ENCODE measurements around the gene FSTL5.

The FSTL5 gene

DNA sequence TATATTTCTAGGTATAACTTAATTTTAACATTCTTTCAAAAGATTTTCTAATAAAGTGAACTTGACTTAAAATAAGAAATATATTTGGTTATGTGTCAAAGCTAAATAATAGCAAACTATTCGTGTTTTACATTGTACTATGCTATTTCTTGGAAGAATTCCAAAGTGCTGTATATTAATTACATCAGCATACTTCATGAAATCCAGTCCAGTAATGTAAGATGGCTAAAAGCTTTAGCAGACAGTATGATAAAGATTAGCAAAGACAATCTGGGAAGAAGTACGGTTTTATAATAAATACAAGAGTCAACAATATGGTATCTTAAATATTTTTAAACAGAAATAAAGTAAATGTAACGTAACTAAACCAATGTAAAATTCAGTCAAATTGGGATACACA lies 125.7 kb downstream of the FSTL5 start:
- no peak for DNase-seq
- TF ChIP-seq GATA1 (IDR thresholded peaks at IDR 0.05; ENCODE audit: low read depth, low read length) (no peak), POLR2A (IDR thresholded peaks at IDR 0.05; ENCODE audit: low read length) (no peak)

DNA sequence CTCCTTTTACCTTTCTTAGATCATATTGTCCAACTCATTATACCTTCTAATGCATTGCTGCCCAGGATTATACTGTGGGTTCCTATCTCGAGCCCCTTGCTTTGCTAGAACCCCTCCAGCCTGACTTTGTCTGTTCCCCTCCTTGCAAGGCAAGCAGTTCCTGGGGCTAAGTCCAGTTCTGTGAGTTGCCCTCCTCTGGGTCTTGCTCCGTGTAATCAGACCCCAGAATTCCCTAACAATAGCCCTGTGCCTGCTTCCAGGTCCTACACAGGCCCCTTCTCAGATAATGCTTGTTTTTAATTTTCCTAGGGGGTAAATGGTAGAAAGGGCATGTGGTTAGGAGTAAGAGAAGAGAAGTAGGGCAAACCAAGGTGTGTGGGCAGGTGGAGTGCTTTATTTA lies 145.9 kb downstream of the FSTL5 start:
- DNase-seq, result no peak
- TF ChIP-seq GATA1 (IDR thresholded peaks at IDR 0.05; ENCODE audit: low read depth, low read length) (no peak), POLR2A (IDR thresholded peaks at IDR 0.05; ENCODE audit: low read length) (no peak)

DNA sequence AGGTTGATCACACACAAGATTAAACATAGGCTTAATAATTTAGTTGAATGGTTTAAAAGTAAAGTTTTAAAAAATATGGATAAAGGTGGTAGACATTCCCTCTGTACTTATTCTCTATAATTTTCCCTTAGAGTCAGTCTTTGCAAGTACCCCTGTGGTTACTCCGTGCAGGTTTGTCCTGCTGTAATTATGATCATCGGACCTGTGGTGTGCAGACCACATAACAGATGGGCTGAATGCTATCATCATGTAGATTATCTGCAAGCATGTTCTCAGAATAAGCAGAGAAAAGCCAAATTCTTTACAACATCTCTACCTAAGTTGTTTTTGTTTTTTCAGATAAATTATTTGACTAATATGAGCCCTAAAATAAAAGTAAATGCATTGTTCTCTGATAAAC lies 146.8 kb downstream of the FSTL5 start:
- TF ChIP-seq GATA1 (IDR thresholded peaks at IDR 0.05; ENCODE audit: low read depth, low read length), result no peak
- TF ChIP-seq POLR2A (IDR thresholded peaks at IDR 0.05; ENCODE audit: low read length), result no peak
- no peak for DNase-seq

DNA sequence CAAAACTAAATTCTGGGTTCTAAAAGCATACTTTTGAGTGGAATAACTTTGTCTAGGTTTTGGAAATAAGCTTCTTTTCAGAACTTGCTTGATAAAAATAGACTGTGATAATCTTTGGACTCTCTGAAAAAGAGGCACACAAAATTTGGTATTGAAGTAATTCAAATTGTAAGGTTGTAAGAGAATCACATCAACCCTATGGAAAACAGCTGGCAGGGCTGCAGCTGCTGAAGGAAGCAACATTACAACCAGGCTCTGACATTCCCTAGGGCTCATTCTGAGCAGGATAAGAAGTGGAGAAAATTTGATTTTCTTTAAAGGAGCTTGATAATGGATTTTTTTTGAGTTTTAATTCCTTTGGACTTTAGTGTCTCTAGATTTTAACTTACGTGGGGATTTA lies 147.6 kb downstream of the FSTL5 start:
- no peak for TF ChIP-seq GATA1 (IDR thresholded peaks at IDR 0.05; ENCODE audit: low read depth, low read length)
- no peak for TF ChIP-seq POLR2A (IDR thresholded peaks at IDR 0.05; ENCODE audit: low read length)
- no peak for DNase-seq

DNA sequence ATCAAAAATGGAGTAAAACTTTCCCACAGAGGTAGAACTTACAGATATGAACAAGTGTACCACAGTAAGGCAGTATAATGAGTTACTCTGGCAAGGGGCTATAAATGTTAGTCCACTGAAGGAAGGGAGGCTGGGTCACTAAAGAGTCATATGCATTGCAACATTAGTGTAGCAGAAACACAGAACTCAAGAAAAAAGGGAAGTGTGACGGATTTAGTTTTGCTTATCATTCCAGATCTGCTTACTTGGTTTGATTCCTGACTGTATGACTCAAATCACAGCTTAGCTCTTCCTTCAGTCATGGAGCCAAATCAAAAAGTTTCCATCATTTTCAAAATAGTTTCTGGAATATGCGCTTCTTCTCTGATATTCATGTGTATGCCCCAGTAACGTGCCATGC lies 148.7 kb downstream of the FSTL5 start:
- TF ChIP-seq POLR2A (IDR thresholded peaks at IDR 0.05; ENCODE audit: low read length) (no peak), GATA1 (IDR thresholded peaks at IDR 0.05; ENCODE audit: low read depth, low read length) (no peak)
- no peak for DNase-seq

DNA sequence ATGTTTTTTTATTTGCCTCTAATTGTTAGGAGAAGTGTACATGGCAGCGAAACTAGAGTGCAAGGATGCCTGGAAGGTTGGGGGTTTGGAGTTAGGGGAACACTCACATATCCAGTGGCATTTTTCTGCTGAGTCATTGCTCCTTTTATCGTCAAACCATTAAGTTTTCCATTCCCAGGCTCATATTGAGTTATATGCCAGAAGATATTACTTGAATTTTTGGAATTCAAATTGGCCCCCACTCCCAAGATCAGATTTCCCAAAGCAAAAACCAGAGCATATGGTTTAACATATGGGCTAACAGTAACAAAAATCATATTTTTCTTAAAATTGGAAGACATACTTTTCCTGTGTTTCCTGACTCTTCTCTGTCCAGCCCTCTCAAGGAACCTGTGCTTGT lies 152.7 kb downstream of the FSTL5 start:
- no peak for DNase-seq
- TF ChIP-seq POLR2A (IDR thresholded peaks at IDR 0.05; ENCODE audit: low read length), result no peak

DNA sequence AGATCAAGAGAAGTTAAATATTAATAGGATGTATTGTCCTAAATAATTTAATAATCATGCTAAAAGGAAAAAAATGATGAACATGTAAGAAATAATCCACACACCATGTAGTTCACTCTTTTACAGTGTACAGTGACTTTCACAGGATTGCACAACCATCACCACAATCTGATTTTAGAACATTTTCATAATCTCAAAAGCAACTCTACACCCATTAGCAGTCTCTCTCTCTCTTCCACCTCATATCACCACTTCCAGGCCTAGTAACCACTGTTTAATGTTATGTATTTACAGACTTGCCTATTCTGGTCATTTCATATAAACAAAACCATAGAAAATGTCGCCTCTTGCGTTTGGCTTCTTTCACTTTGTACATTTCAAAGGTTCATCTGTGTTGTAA lies 153.4 kb downstream of the FSTL5 start:
- no peak for TF ChIP-seq POLR2A (IDR thresholded peaks at IDR 0.05; ENCODE audit: low read length)

DNA sequence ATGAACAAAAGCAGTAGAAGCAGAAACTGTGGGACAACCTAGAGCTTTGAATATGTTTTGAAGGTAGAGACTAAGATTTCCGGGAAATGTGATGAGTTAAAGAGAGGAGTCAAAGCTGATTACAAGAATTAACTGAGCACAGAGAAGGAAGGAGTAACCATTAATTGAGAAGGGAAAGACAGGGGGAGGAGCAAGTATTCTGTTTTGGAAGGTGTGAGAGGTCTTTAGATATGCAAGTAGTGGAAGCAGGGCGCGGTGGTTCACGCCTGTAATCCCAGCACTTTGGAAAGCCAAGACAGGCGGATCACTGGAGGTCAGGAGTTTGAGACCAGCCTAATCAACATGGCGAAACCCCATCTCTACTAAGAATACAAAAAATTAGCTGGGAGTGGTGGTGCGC lies 171.5 kb downstream of the FSTL5 start:
- no peak for TF ChIP-seq POLR2A (IDR thresholded peaks at IDR 0.05; ENCODE audit: low read length)
- no peak for TF ChIP-seq GATA1 (IDR thresholded peaks at IDR 0.05; ENCODE audit: low read depth, low read length)
- no peak for DNase-seq

More for the DNA sequence above, 153.4 kb downstream of the FSTL5 start:
- DNase-seq, result no peak

DNA sequence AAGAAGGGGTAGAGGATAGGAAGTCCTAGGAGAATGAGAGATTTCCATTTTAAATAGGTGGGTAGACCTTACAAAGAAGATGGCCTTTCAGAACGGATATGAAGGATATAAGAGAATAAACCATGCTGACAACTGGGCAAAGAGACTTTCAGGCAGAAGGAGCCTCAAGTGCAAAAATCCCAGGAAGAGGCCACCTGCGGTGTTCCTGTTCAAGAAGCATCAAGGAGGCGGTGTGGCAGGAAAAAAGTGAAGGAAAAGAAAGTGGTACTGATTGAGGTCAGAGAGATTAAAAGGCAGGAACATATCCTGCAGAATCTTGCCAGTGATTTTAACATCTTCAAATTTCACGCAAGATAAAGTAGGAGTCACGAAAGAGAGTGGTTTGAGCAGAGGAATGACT lies 172.0 kb downstream of the FSTL5 start:
- DNase-seq, result no peak
- TF ChIP-seq POLR2A (IDR thresholded peaks at IDR 0.05; ENCODE audit: low read length) (no peak), GATA1 (IDR thresholded peaks at IDR 0.05; ENCODE audit: low read depth, low read length) (no peak)

DNA sequence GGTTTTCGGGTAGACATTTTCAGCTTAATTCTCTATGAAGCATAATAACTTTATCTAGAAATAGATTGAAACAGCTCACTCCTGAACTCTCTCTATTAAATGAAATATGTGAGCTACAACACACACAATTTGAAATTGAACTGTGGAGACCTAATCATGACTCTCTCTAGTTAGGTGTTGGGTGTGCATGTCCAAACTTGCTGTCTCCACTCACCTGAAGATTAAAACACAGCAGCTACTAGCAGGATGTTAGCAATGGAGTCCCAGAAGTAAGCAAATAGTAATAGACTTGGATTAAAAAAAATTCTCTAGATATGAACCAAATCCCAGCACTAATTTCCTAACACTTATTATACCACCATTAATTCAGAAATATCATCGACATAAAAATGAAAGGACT lies 173.1 kb downstream of the FSTL5 start:
- TF ChIP-seq GATA1 (IDR thresholded peaks at IDR 0.05; ENCODE audit: low read depth, low read length) (no peak), POLR2A (IDR thresholded peaks at IDR 0.05; ENCODE audit: low read length) (no peak)

DNA sequence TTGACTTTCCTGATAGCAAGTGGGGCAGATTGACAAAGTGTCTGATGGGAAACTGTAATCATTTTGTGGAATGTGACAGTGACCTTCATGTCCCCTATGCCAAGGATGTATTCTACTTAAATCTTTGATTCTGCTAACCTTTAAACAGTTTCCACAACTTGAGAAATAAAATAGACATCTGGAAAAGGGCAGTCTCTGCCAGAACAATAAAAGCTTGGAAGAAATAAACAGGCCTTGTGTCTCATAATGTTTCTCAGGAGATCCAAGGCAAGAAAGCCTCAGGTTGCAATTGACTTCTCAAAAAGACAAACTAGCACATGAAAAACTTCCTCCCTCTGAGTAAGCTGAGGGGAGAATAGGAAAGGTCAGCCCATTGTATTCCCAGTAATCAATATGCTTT lies 174.9 kb downstream of the FSTL5 start:
- no peak for DNase-seq
- TF ChIP-seq POLR2A (IDR thresholded peaks at IDR 0.05; ENCODE audit: low read length) (no peak), GATA1 (IDR thresholded peaks at IDR 0.05; ENCODE audit: low read depth, low read length) (no peak)

More for the DNA sequence above, 173.1 kb downstream of the FSTL5 start:
- DNase-seq, result no peak

DNA sequence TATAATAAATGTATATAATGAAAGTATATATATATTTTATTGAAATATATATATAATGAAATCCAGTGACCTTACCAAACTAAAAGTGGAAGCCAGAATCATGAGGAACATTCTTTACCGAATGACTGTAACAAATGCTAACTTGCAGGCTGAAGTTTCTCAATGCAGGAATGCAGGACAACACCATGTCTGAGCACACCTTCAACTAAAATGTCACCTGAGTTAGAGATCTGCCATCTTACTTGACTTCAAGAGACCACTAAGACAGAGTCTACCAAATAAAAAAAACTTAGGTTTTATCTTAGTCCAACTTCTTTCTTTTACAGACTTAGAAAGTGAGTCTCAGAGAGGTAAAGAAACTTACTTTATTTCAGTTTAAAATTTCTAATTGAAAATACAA lies 176.2 kb downstream of the FSTL5 start:
- TF ChIP-seq POLR2A (IDR thresholded peaks at IDR 0.05; ENCODE audit: low read length), result no peak
- TF ChIP-seq GATA1 (IDR thresholded peaks at IDR 0.05; ENCODE audit: low read depth, low read length), result no peak
- DNase-seq, result no peak

DNA sequence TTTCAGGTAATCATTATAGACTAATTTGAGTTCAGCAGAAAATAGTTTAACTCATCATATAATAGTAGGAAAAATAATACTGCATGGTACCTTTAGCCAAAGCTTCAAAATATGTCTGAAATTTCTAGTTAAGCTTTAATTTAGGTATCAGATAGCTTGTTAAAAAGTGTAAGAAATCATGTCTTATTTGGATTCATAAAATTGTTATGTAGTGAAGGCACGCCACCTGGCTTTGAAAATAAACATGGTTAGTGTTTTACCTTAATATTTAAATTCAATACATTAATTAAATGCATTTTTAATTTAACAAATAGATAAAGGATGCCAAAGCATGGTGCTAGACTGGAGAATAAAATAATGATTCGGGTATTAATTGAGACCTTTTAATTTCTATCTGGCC lies 211.4 kb downstream of the FSTL5 start:
- no peak for DNase-seq
- TF ChIP-seq GATA1 (IDR thresholded peaks at IDR 0.05; ENCODE audit: low read depth, low read length) (no peak), POLR2A (IDR thresholded peaks at IDR 0.05; ENCODE audit: low read length) (no peak)

DNA sequence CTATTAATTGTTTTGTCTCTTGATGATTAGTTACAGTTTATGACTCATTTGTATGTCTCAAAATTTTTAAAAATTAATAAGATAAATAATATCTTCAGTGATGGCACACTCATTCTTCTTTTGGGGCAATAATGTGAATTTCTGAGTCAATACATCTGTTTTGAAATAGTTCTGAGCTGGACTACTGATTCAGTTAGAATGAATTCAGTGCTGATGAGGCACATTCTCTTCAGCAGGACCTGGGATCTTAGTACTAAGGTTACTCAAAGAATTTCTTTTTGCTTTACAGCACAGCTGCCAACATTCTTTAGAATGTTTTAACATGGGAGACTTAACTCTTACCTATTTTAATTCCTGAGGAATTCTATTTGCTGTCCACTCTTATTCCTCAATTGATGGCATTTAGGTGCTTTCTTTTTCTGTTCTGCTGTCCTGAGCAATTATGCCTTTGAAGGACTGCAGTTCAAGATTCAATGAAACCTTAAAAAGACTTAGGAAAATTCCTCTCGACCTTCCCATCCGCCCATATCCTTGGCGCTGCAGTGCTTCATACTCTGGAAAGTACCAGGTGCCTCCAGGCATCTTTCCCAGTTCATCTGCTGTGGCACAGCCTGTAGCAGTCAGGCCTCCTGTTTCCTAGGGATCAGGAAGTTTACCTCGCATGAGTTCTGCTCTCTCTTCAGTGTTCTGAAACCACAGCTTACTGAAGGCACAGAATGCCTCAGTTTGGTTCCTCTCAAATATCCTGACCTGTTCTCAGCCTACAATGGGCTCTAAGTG lies 213.7 kb downstream of the FSTL5 start:
- TF ChIP-seq GATA1 (IDR thresholded peaks at IDR 0.05; ENCODE audit: low read depth, low read length) (no peak), POLR2A (IDR thresholded peaks at IDR 0.05; ENCODE audit: low read length) (no peak)
- no peak for DNase-seq

DNA sequence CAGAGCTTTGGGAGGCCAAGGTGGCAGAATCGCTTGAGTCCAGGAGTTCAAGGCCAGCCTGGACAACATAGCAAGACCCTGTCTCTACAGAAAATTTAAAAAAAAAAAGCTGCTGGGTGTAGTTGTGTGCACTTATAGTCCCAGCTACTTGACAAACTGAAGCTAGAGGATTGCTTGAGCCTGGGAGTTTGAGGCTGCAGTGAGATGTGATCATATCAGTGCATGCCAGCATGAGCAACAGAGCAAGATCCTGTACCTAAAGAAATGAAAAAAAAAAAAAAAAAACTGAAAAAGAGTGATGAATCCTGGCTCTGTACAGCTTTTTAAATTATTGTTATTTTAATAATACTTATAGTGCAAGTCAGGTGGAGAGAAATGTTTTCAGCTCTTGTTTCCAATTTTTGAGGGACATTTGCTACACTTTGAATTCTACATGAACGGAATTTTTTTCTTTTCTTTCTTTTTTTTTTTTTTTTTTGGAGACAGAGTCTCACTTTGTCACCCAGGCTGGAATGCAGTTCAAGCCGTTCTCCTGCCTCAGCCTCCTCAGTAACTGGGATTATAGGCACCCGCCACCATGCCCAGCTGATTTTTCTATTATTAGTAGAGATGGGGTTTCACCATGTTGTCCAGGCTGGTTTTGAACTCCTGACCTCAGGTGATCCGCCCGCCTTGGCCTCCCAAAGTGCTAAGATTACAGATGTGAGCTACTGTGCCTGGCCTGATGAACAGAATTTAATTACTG lies 215.6 kb downstream of the FSTL5 start:
- no peak for TF ChIP-seq POLR2A (IDR thresholded peaks at IDR 0.05; ENCODE audit: low read length)
- no peak for TF ChIP-seq GATA1 (IDR thresholded peaks at IDR 0.05; ENCODE audit: low read depth, low read length)
- no peak for DNase-seq

All from erythroblast (primary cell).